ENCODE measurements around the gene SYT6.

DNA sequence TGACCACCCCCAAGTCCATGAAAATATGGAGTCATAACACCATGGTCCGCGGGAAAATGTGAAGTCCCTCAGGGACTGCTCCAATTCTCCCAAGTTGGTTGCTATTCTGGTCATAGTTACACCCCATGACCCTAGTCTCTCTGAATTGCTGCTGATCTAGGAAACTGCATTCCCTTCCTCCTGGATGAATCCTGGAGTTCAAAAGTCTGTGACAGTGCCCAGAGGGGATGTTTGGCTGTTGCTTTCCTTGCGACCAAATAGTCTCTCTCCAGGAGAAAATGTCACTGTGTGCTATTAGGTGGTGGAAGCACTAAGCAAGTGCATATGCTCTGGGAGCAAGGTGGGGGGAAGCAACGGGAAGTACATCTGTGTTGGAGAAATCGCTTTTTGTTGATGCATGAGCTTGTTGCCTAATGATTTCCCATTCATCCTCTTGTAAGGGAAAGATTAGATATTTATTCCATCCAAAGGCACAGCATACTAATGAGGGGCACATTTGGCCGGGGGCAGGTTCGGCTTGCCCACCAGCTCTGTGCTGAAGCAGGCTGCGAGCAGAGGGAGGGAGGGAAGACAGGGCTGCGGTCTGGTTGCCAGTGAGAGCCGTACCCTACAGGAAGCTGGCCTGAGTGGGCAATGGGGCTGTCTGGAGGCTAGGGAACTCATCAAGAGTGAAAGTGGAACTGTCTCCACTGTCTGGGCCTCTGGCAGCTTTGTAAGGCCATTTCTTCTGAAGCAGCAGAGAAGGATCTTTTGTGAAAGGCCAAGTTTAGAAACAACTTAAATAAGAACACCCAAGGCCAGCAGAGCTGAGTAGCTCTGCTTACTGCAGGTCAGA, 27.2 kb downstream of the SYT6 start:
- TF ChIP-seq CTCF (IDR thresholded peaks at IDR 0.05 in 8 of 11, conservative IDR thresholded peaks at IDR 0.05 in 3 of 11) (no peak), POLR2A (IDR thresholded peaks at IDR 0.05) (no peak), POLR2AphosphoS5 (IDR thresholded peaks at IDR 0.05) (no peak)
